NCI-H128 (cell line): ENCODE data around the gene CLIC6.
A peak's percentile ranks its signal among the peaks of the same experiment; 100 is the strongest.

Experiments used
- DNase-seq: peaks from one replicate; lab custom pipeline; 2025; ENCODE audit not compliant: unreplicated experiment; lab: John Stamatoyannopoulos, UW

CLIC6 gene

DNA sequence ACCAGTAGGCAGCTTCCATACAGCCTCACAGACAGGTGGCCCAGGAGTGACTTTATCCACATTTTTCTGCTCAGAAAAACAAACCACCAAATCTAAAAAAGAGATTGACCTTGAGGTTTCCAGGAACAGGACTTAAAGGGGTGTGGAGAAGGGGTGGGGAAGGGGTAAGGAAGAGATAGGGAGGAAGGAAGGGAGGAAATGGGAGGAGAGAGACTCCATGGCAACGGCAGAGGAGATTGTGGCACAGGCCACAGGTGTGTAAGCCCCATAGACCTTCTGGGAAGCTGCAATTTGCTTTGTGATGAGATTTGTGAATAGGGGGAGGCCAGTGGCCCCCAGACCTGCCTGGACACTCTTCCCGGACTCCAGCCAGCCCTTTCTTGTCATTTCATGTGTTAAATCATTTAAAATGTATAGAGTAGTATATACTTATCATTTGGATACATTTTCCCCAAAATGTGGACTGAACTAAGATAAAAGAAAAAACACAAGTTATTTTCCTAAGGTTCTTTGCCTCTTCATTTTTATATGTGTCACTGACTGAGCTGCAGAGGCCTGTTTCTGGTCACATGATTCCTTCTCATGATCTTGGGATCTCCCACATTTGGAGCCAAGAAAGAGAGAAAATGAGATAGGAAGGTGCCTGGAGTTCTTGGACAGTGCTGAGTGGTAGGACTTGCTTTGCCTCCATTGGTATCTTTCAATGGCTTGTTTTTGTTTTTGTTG lies 55.5 kb downstream of the CLIC6 start:
- DNase-seq, result no peak

GRCh38 chr21:34724857-34725195 lies 56.0 kb downstream of the CLIC6 start:
- no peak for DNase-seq

DNA sequence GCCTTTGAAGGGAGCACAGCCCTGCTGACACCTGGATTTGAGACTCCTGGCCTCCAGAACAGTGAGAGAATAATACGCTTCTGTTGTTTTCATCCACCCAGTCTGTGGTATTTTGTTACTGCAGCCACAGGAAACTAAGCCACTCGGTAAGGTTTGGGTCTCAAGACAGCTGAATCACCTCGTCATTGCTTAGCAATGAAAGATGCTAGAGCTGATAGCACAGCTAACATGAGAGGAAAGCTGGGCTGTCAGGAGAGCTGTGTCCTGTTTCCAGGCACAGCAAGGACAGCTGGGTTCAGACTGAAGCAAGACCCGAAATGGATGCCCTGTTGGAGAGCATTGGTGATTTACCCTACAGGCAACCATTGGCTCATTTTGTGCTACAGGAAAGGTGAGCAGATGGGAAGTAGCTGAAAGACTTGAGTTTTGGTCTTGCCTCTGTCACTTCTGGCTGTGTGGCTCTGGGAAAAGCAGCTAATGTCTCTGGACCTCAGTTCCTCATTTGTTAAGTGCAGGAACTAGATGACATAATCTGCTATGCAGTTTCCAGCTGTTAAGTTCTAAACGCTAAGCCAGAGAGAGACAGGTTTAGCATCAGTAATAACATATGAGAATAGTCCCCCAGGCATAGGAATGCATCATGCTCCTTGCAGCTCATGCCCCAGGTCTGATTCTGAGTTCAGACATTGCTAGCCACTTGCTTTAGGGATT lies 58.0 kb downstream of the CLIC6 start:
- no peak for DNase-seq

- DNase-seq, result no peak
Measured at GRCh38 chr21:34728479-34728878, 59.7 kb downstream of the CLIC6 start.

DNA sequence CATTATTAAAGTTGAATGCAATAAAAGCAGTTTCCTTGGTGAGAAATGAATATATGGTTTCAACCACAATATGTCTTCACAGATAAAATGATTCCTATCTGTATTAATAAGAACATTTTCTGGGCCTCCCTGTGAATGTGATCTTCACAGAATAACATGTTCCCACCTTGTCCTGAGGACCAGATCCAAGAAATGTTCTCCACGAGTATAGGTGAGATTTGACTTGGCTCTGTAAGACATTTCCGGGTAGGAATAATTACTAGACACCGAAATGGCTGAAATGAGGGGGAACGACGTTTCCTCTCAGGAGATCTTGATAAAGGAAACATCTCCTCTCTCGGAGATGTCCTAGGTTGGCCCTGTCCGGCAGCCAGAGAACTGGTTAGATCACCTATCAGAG lies 61.4 kb downstream of the CLIC6 start:
- DNase-seq, result no peak

- DNase-seq, result no peak
Measured at GRCh38 chr21:34730756-34731445, 62.1 kb downstream of the CLIC6 start.

DNA sequence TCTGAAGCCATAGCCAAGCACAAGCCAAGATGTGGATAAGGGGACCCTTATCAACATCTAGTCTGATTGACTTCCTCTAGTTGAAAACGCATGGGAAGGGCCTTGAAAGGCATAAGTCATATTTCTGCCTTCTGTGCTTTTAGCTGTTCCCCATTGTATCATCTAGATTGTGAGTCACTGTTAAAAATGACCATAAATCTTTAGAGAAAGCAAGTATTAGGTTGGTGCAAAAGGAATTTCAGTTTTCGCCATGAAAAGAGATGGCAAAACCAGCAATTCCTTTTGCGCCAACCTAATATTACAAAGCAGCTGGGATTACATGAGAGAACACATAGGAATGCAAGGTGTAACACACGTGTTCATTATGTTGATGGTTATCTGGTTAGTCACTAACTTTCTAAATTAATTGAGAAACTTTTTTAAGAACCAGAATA lies 63.6 kb downstream of the CLIC6 start:
- no peak for DNase-seq

- DNase-seq, result no peak
Measured at GRCh38 chr21:34733852-34734251, 65.1 kb downstream of the CLIC6 start.

- DNase-seq, result no peak
Measured at GRCh38 chr21:34734696-34735095, 65.9 kb downstream of the CLIC6 start.

- no peak for DNase-seq
Measured at GRCh38 chr21:34736116-34736874, 67.5 kb downstream of the CLIC6 start.

DNA sequence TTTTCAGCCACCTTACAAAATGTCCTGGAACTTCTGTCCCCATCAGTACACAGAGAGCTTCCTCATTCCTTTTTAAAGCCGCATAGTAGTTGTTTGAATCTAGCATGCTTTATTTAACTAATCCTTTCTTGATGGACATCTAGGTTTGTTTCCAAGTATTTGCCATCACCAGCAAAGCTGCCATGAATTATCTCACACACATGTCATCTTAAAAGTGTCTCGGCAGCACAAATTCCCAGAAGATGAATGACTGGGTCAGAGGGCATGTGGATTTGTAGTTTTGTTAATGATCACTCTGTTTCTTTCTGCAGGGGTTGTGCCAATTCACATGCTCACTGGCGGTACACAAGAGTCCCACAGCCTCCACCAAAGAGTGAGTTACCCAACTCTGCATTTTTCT lies 68.3 kb downstream of the CLIC6 start:
- DNase-seq, result no peak

DNA sequence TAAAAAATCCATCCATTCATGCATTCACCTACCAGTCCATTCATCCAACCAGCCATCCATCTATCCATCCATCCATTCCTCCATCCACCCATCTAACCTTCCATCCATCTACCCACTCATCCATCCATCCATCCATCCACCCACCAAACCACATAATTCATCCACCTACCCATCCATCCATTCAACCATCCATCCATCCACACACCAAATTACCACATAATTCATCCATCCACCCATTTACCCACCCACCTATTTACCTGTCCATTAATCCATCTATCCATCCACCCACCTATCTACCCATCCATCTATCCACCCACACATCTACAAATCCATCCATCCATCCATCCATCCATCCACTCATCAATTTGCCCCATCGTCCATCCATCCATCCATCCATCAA lies 71.4 kb downstream of the CLIC6 start:
- DNase-seq, result no peak

GRCh38 chr21:34743285-34743684 lies 74.5 kb downstream of the CLIC6 start:
- DNase-seq, result no peak

DNA sequence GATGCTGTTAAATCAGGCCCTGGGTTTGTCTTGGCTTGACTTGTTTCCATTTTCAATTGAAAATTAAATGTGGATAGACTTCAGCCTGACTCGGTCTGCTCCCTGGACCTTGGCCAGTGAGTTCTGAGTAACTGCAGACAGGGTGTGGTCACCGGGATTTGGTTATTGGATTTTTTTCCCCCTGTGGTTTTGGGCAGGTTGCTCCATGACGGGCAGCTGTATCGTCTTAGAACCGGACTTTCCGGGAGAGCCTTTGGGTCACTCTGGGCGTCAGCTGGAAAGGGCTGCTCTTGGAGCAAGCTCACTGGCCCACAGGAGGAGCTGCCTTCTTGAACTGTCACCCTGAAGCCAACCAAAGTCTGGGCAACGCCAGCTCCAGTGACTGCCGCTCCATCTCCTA lies 75.0 kb downstream of the CLIC6 start:
- no peak for DNase-seq

GRCh38 chr21:34744801-34745200 lies 76.0 kb downstream of the CLIC6 start:
- DNase-seq, result no peak

- peak; percentile 56 for DNase-seq
Measured at GRCh38 chr21:34745557-34746255, 76.9 kb downstream of the CLIC6 start.

GRCh38 chr21:34748862-34749261 lies 80.1 kb downstream of the CLIC6 start:
- DNase-seq, result no peak

GRCh38 chr21:34754690-34755647 lies 86.2 kb downstream of the CLIC6 start:
- DNase-seq, result no peak

GRCh38 chr21:34761758-34762330 lies 93.0 kb downstream of the CLIC6 start:
- no peak for DNase-seq
